OCI-LY3 (cell line): ENCODE data around the gene SERPINB1.

Experiments used
- EZH2phosphoT487 ChIP-seq: fragments of 200-600 bp; shearing (Covaris generic); IDR thresholded peaks from 2 replicates; pipeline ENCODE4 v1.6.1; 2018; ENCODE audit warnings: antibody characterized with exemption, mixed run types, low read depth
- TF ChIP-seq, protein P1 (sequence below): fragments of 200-600, 300-600 bp; sonication (generic); IDR thresholded peaks from 2 replicates; pipeline ENCODE4 v1.5.1; 2014; ENCODE audit warnings: antibody characterized with exemption, low read length, low read depth

DNA sequence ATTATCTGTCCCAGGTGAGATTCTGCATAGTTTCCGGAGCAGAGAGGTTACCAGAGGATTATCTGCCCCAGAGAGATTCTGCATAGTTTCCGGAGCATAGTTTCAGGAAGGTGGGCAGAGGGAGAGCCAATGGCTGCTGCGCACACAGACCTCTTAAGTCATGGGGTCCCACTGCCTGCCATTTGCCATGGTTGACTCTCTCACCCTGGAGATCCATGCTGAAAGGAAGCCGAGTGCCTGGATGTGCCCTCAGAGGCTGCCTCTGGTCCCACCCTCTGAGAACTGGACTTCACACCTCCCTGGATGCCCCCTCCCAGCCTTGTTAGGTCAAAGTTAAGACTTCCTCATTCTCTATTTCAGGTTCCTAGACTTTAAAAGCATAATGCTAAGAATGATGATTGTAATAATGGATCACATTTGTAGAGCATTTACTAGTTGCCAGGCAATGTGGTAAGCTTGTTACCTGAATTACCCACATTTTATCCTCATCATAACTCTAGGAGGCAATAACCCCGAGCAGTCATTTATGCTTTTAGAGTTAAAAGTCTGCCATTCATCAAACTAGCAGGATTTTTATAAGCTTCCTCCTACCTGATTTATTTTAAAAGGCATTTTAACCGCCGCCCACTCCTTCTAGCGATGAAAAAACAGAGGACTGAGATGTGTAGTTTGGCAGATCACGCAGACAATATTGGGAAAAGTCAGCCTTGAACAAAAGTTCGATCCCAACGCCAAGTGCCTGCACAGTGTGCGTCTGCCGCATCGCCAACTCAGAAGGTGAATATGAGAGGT, 49.5 kb upstream of the SERPINB1 start:
- TF ChIP-seq, protein P1, sequence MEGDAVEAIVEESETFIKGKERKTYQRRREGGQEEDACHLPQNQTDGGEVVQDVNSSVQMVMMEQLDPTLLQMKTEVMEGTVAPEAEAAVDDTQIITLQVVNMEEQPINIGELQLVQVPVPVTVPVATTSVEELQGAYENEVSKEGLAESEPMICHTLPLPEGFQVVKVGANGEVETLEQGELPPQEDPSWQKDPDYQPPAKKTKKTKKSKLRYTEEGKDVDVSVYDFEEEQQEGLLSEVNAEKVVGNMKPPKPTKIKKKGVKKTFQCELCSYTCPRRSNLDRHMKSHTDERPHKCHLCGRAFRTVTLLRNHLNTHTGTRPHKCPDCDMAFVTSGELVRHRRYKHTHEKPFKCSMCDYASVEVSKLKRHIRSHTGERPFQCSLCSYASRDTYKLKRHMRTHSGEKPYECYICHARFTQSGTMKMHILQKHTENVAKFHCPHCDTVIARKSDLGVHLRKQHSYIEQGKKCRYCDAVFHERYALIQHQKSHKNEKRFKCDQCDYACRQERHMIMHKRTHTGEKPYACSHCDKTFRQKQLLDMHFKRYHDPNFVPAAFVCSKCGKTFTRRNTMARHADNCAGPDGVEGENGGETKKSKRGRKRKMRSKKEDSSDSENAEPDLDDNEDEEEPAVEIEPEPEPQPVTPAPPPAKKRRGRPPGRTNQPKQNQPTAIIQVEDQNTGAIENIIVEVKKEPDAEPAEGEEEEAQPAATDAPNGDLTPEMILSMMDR: no peak
- no peak for TF ChIP-seq EZH2phosphoT487
